ENCODE data around the gene GAP43. TPM values are rescaled to one million over a fixed set of nuclear protein-coding genes. Genes with fewer than 3 reads are reported as not detected.

Gene GAP43
- total and polyA plus RNA-seq, 7 donors, result 0.60 to 18.9 (median 7.7) TPM; not detected in 1

DNA sequence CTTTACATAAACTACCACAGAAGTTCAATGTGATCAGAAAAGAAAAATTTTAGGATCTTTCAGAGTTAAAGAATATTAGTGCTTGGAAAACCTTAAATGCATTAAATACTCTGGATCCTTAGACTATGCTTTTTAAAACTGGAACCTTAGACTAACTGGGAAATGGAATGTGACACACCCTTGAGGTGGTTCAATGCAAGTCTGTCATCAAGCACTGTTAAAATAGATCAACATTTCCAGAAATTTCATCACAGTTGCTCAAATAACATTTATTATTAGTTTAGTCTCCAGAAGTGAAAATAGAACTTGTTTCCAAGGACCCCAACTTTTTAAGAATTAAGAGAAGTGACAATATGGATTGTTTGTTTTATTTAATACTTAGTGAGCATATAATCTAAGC, 71.8 kb downstream of the GAP43 start:
- intact Hi-C loops (cut with DNase I), result no loop called here
- H3K9me3 ChIP-seq, result no peaks in the 10 kb centered on the region
- H3K4me1 ChIP-seq, result peaks cover 0 to 9% (median 4%) of the 10 kb centered on the region in 4 donors
- DNase-seq, result no peak
- H3K36me3 ChIP-seq, result no peaks in the 10 kb centered on the region
- H3K4me3 ChIP-seq, result no peak overlapping the region
- no peaks in the 10 kb centered on the region for H3K27me3 ChIP-seq
- TF ChIP-seq, protein P1, sequence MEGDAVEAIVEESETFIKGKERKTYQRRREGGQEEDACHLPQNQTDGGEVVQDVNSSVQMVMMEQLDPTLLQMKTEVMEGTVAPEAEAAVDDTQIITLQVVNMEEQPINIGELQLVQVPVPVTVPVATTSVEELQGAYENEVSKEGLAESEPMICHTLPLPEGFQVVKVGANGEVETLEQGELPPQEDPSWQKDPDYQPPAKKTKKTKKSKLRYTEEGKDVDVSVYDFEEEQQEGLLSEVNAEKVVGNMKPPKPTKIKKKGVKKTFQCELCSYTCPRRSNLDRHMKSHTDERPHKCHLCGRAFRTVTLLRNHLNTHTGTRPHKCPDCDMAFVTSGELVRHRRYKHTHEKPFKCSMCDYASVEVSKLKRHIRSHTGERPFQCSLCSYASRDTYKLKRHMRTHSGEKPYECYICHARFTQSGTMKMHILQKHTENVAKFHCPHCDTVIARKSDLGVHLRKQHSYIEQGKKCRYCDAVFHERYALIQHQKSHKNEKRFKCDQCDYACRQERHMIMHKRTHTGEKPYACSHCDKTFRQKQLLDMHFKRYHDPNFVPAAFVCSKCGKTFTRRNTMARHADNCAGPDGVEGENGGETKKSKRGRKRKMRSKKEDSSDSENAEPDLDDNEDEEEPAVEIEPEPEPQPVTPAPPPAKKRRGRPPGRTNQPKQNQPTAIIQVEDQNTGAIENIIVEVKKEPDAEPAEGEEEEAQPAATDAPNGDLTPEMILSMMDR (IDR thresholded peaks at IDR 0.05), result no peak
- TF ChIP-seq EP300 (IDR thresholded peaks at IDR 0.05) (no peak), POLR2AphosphoS5 (IDR thresholded peaks at IDR 0.05) (no peak), POLR2A (IDR thresholded peaks at IDR 0.05) (no peak)
- no peak overlapping the region for H3K27ac ChIP-seq

GRCh38 chr3:115697263-115698053, 74.1 kb downstream of the GAP43 start:
- intact Hi-C loops (cut with DNase I), result no loop called here
- no peaks in the 10 kb centered on the region for H3K27me3 ChIP-seq
- no peaks in the 10 kb centered on the region for H3K9me3 ChIP-seq
- peaks cover 0 to 12% (median 5%) of the 10 kb centered on the region in 4 donors for H3K4me1 ChIP-seq
- WGBS, 2 donors, result 92% methylated on average over 7 of the region's 7 CpGs
- H3K36me3 ChIP-seq, result no peaks in the 10 kb centered on the region
- no peak overlapping the region for H3K4me3 ChIP-seq
- no peak for DNase-seq
- H3K27ac ChIP-seq, result no peak overlapping the region
- no peak for TF ChIP-seq POLR2A (IDR thresholded peaks at IDR 0.05)
- no peak for TF ChIP-seq EP300 (IDR thresholded peaks at IDR 0.05)
- TF ChIP-seq, protein P1 (IDR thresholded peaks at IDR 0.05), result no peak

DNA sequence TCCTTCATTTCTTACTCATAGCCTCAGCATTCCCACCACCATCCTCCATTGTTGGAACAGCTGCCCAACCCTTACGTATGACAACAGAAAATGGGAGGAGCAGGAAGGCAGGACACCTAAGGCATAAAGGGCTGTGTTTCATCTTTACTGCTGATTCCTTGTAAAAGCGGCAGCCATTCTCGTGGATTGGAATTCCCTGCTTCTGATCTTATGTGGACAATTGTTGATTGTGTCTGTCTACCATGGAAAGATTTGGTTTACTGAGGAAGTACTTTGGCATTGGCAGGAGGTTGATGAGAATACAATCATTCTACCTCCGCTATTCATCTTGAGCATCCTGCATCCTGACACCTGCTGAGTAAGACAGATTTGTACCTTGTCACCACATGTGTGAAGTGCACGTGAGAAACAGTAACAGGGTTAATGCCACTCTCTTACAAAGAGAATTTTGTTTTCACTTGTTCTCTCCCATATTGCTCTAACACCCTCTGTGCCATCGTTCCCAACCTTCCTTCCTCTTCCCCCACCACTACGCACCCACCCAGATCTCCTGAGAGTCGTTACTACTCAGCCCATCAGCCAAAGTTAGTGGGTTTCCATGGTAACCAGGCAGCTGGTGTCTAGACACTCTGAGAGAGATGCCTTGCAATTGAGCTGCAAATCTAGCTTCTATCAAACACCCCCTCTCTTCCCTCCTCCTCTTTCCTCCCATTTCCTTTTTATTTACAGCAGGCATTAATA, 75.7 kb downstream of the GAP43 start:
- Histone ChIP-seq H3K9me3 (no peaks in the 10 kb centered on the region), H3K4me1 (peaks cover 0 to 12% (median 5%) of the 10 kb centered on the region in 4 donors), H3K27me3 (no peaks in the 10 kb centered on the region), H3K27ac (no peak overlapping the region), H3K36me3 (no peaks in the 10 kb centered on the region), H3K4me3 (no peak overlapping the region)
- no peak for DNase-seq
- TF ChIP-seq POLR2A (IDR thresholded peaks at IDR 0.05) (no peak), POLR2AphosphoS5 (IDR thresholded peaks at IDR 0.05) (no peak), EP300 (IDR thresholded peaks at IDR 0.05) (no peak)
- TF ChIP-seq, protein P1 (IDR thresholded peaks at IDR 0.05), result no peak
- intact Hi-C loops (cut with DNase I), result no loop called here
- 42 to 53% methylated on average over 8 of the region's 8 CpGs for WGBS, 2 donors

- peaks cover 0 to 12% (median 5%) of the 10 kb centered on the region in 4 donors for H3K4me1 ChIP-seq
- H3K4me3 ChIP-seq, result no peak overlapping the region
- H3K9me3 ChIP-seq, result no peaks in the 10 kb centered on the region
- peak overlapping the region in 1 of 4 donors; percentile 20 for H3K27ac ChIP-seq
- no peak for DNase-seq
- intact Hi-C loops (cut with DNase I), result no loop called here
- no peak for TF ChIP-seq EP300 (IDR thresholded peaks at IDR 0.05)
- no peak for TF ChIP-seq POLR2A (IDR thresholded peaks at IDR 0.05)
- TF ChIP-seq, protein P1 (IDR thresholded peaks at IDR 0.05), result no peak
- no peak for TF ChIP-seq POLR2AphosphoS5 (IDR thresholded peaks at IDR 0.05)
- H3K27me3 ChIP-seq, result no peaks in the 10 kb centered on the region
- no peaks in the 10 kb centered on the region for H3K36me3 ChIP-seq
These were observed 76.4 kb downstream of the GAP43 start for GRCh38 chr3:115699706-115700105.
